Measurements from ENCODE around the gene HERC4.
"Not testable (repeated sequence)": the region's sequence is repeated elsewhere in the genome, so short reads cannot be mapped to it uniquely, and the experiment has no call there.

Gene HERC4

GRCh38 chr10:68081916-68082315 lies 6.8 kb upstream of the HERC4 start:
- no peak for TF ChIP-seq L3MBTL2 (conservative IDR thresholded peaks at IDR 0.05)
- TF ChIP-seq CTBP1 (IDR thresholded peaks at IDR 0.05; ENCODE audit: borderline replicate concordance), result no peak
- no peak for TF ChIP-seq HDGF (IDR thresholded peaks at IDR 0.05; ENCODE audit: borderline replicate concordance)
- TF ChIP-seq ARNT (IDR thresholded peaks at IDR 0.05), result no peak
- no peak for TF ChIP-seq BHLHE40 (IDR thresholded peaks at IDR 0.05; ENCODE audit: borderline replicate concordance)
- no peak for TF ChIP-seq SUZ12 (IDR thresholded peaks at IDR 0.05)
- TF ChIP-seq FOXA1 (IDR thresholded peaks at IDR 0.05), result no peak
- ChIA-PET POLR2A (no interaction called here), CTCF (interaction anchor here (0.9 kb wide), 1 partner anchor 73 kb away, joined by 3 read pairs; no protein-coding TSS in a partner anchor)
- no peak for DNase-seq (ENCODE audit: extremely low spot score)

- no peak for DNase-seq (ENCODE audit: extremely low spot score)
- TF ChIP-seq FOXK2 (IDR thresholded peaks at IDR 0.05) (no peak), NFRKB (IDR thresholded peaks at IDR 0.05) (no peak), FOXM1 (IDR thresholded peaks at IDR 0.05; ENCODE audit: borderline replicate concordance) (no peak), L3MBTL2 (conservative IDR thresholded peaks at IDR 0.05) (no peak), FOXA1 (IDR thresholded peaks at IDR 0.05) (no peak), LEF1 (IDR thresholded peaks at IDR 0.05; ENCODE audit: borderline replicate concordance) (no peak), PKNOX1 (IDR thresholded peaks at IDR 0.05) (no peak), SP1 (IDR thresholded peaks at IDR 0.05) (no peak), CTBP1 (IDR thresholded peaks at IDR 0.05; ENCODE audit: borderline replicate concordance) (no peak)
- ChIA-PET CTCF (interaction anchor here (0.6 kb wide), 1 partner anchor 11 kb away, joined by 3 read pairs; no protein-coding TSS in a partner anchor), POLR2A (no interaction called here)
Observed at GRCh38 chr10:68080853-68081431, 5.9 kb upstream of the HERC4 start.

- CTCF ChIA-PET, result no interaction called here
- DNase-seq (ENCODE audit: extremely low spot score), result no peak
- no peak for TF ChIP-seq PKNOX1 (IDR thresholded peaks at IDR 0.05)
- no peak for TF ChIP-seq FOXK2 (IDR thresholded peaks at IDR 0.05)
- no peak for TF ChIP-seq FOXM1 (IDR thresholded peaks at IDR 0.05; ENCODE audit: borderline replicate concordance)
- TF ChIP-seq CTBP1 (IDR thresholded peaks at IDR 0.05; ENCODE audit: borderline replicate concordance), result no peak
- TF ChIP-seq NFRKB (IDR thresholded peaks at IDR 0.05), result no peak
- no peak for TF ChIP-seq BHLHE40 (IDR thresholded peaks at IDR 0.05; ENCODE audit: borderline replicate concordance)
- TF ChIP-seq ZNF384 (IDR thresholded peaks at IDR 0.05), result no peak
- TF ChIP-seq FOXA1 (IDR thresholded peaks at IDR 0.05), result no peak
- TF ChIP-seq SP1 (IDR thresholded peaks at IDR 0.05), result no peak
- TF ChIP-seq HDGF (IDR thresholded peaks at IDR 0.05; ENCODE audit: borderline replicate concordance), result no peak
- no peak for TF ChIP-seq TARDBP (IDR thresholded peaks at IDR 0.05)
- no peak for TF ChIP-seq L3MBTL2 (conservative IDR thresholded peaks at IDR 0.05)
- TF ChIP-seq ELF4 (IDR thresholded peaks at IDR 0.05), result no peak
- TF ChIP-seq SUZ12 (IDR thresholded peaks at IDR 0.05), result no peak
- no peak for TF ChIP-seq ARNT (IDR thresholded peaks at IDR 0.05)
- no peak for TF ChIP-seq LEF1 (IDR thresholded peaks at IDR 0.05; ENCODE audit: borderline replicate concordance)
- POLR2A ChIA-PET, result no interaction called here
Observed at GRCh38 chr10:68079434-68079833, 4.4 kb upstream of the HERC4 start.

GRCh38 chr10:68077026-68077425 lies 1.9 kb upstream of the HERC4 start:
- DNase-seq (ENCODE audit: extremely low spot score), result no peak
- ChIA-PET CTCF (interaction anchor here (0.6 kb wide), 1 partner anchor 85 kb away, joined by 4 read pairs; no protein-coding TSS in a partner anchor), POLR2A (no interaction called here)
- no peak for TF ChIP-seq ELF4 (IDR thresholded peaks at IDR 0.05)
- TF ChIP-seq ARNT (IDR thresholded peaks at IDR 0.05), result no peak
- TF ChIP-seq L3MBTL2 (conservative IDR thresholded peaks at IDR 0.05), result no peak
- TF ChIP-seq PKNOX1 (IDR thresholded peaks at IDR 0.05), result no peak
- no peak for TF ChIP-seq FOXK2 (IDR thresholded peaks at IDR 0.05)
- no peak for TF ChIP-seq NFRKB (IDR thresholded peaks at IDR 0.05)
- no peak for TF ChIP-seq BHLHE40 (IDR thresholded peaks at IDR 0.05; ENCODE audit: borderline replicate concordance)

GRCh38 chr10:68076081-68076480 lies 998 bp upstream of the HERC4 start:
- POLR2A ChIA-PET; DNase-seq (ENCODE audit: extremely low spot score): not testable (repeated sequence)
- CTCF ChIA-PET, result interaction anchor here (0.6 kb wide), 2 partner anchors 86 to 664 kb away, joined by 3 to 4 read pairs; no protein-coding TSS in a partner anchor

- ChIA-PET CTCF (interaction anchor here (0.6 kb wide), 1 partner anchor 665 kb away, joined by 3 read pairs; no protein-coding TSS in a partner anchor), POLR2A (no interaction called here)
- TF ChIP-seq ARNT (IDR thresholded peaks at IDR 0.05) (no peak), BHLHE40 (IDR thresholded peaks at IDR 0.05; ENCODE audit: borderline replicate concordance) (no peak), L3MBTL2 (conservative IDR thresholded peaks at IDR 0.05) (peak; percentile 93), HDGF (IDR thresholded peaks at IDR 0.05; ENCODE audit: borderline replicate concordance) (no peak), PKNOX1 (IDR thresholded peaks at IDR 0.05) (no peak)
- no peak for DNase-seq (ENCODE audit: extremely low spot score)
Observed at GRCh38 chr10:68075550-68076004, 494 bp upstream of the HERC4 start.

Data from HEK293T (cell line).